ENCODE data around the gene LRRC1.

Gene LRRC1

DNA sequence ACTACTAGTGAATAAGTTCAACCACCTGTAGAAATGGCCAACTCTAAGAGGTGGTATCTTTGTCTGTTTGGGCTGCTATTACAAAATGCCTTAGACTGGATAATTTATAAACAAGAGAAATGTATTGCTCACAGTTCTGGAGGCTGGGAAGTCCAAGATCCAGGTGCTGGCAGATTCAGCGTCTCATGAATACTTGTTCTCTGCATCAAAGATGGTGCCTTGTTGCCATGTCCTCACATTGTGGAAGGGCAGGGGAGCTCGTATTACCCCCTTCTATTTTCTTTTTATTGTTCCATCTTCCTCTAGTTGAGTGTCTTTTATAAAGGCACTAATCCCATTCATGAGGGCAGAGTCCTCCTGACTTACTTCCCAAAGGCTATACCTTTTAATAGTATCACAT lies 58.0 kb downstream of the LRRC1 start:
- TF ChIP-seq, protein P1, sequence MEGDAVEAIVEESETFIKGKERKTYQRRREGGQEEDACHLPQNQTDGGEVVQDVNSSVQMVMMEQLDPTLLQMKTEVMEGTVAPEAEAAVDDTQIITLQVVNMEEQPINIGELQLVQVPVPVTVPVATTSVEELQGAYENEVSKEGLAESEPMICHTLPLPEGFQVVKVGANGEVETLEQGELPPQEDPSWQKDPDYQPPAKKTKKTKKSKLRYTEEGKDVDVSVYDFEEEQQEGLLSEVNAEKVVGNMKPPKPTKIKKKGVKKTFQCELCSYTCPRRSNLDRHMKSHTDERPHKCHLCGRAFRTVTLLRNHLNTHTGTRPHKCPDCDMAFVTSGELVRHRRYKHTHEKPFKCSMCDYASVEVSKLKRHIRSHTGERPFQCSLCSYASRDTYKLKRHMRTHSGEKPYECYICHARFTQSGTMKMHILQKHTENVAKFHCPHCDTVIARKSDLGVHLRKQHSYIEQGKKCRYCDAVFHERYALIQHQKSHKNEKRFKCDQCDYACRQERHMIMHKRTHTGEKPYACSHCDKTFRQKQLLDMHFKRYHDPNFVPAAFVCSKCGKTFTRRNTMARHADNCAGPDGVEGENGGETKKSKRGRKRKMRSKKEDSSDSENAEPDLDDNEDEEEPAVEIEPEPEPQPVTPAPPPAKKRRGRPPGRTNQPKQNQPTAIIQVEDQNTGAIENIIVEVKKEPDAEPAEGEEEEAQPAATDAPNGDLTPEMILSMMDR (IDR thresholded peaks at IDR 0.05; ENCODE audit: low read depth, low read length, missing control alignments), result no peak
- no peak for DNase-seq (ENCODE audit: low read depth)

GRCh38 chr6:53854843-53855567 lies 60.2 kb downstream of the LRRC1 start:
- no peak for DNase-seq (ENCODE audit: low read depth)
- TF ChIP-seq, protein P1 (IDR thresholded peaks at IDR 0.05; ENCODE audit: low read depth, low read length, missing control alignments), result no peak
- no peak overlapping the region for H3K4me3 ChIP-seq (ENCODE audit: low read depth, low read length)

More for the DNA sequence above, 58.0 kb downstream of the LRRC1 start:
- no peak overlapping the region for H3K4me3 ChIP-seq (ENCODE audit: low read depth, low read length)

DNA sequence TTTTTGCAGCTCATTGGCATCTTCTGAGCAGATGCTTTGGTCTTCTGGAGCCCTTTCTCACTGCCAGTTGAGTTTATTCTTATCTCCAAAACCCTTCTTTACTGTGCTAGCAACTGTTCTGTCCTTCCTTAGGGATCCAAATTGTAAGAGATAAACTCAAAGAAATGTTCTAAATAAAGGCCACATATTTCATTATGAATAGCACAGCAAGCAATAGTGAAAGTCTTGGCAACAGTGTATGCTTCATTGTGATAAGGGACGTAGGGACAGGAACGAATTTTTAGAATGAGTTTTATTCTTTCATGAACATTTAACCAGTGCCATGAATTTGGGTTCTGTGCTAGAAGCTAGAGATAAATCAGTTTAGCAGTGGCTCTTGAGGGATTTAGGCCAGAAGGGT lies 61.1 kb downstream of the LRRC1 start:
- no peak overlapping the region for H3K4me3 ChIP-seq (ENCODE audit: low read depth, low read length)
- DNase-seq (ENCODE audit: low read depth), result no peak
- TF ChIP-seq, protein P1 (IDR thresholded peaks at IDR 0.05; ENCODE audit: low read depth, low read length, missing control alignments), result no peak

DNA sequence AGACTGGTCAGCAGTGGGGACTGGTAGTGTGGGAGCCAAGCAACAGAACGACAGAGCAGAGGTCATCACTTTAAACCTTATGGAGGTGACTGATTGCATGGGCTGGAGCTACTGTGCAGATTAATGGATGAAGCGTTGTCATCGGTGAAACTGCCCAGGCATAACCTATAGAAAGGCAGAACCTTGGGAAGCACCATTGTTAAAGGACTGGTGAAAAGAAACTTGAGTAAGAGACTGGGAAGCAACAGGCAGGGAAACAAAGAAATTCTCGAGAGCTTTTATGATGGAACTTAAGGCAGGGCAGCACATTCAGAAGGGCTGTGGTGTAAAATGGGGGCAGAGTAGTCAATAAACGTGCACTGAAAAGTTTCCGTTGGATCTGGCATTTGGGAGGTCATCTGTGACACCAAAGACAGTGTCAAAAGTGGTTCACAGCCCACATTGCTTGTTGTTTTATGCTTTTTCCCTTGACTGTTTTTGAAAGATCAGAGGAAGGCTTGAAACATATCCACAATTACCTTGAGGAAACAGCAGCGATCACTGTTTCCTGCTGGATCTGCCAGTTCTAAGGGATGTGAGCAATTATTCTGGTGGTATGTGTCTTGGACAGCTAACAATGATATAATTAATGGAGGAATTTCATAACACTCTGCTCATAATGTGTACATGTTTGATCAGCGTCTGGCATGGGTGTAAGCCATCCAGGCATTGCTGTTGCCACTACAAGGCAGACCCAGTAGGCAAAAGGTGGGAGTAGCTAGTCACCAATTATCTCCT lies 62.7 kb downstream of the LRRC1 start:
- H3K4me3 ChIP-seq (ENCODE audit: low read depth, low read length), result no peak overlapping the region
- no peak for DNase-seq (ENCODE audit: low read depth)
- TF ChIP-seq, protein P1 (IDR thresholded peaks at IDR 0.05; ENCODE audit: low read depth, low read length, missing control alignments), result no peak

- TF ChIP-seq, protein P1 (IDR thresholded peaks at IDR 0.05; ENCODE audit: low read depth, low read length, missing control alignments), result no peak
- H3K4me3 ChIP-seq (ENCODE audit: low read depth, low read length), result no peak overlapping the region
- DNase-seq (ENCODE audit: low read depth), result no peak
These were observed 63.4 kb downstream of the LRRC1 start for GRCh38 chr6:53858196-53858595.

DNA sequence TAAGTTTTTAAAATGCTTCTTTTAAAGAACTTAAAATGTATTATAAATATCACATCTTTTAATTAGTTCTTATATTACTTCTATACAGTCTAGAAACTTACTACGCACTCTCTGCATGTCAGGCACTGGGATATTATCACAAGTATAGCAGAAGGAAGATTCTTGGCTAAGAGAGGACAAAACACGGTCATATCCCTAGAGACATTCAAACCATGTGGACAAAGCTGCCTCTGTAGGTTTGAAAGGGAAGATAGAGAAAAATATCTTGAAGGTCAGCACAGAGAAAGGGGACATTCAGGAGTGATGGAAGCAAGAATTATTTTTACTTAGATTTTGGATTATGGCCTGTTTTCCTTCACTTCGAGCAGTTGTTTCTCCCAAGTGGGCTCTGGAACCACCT lies 64.1 kb downstream of the LRRC1 start:
- DNase-seq (ENCODE audit: low read depth), result no peak
- no peak overlapping the region for H3K4me3 ChIP-seq (ENCODE audit: low read depth, low read length)
- TF ChIP-seq, protein P1 (IDR thresholded peaks at IDR 0.05; ENCODE audit: low read depth, low read length, missing control alignments), result no peak
